ENCODE data around the gene LMTK3.

- TF ChIP-seq, protein P1, sequence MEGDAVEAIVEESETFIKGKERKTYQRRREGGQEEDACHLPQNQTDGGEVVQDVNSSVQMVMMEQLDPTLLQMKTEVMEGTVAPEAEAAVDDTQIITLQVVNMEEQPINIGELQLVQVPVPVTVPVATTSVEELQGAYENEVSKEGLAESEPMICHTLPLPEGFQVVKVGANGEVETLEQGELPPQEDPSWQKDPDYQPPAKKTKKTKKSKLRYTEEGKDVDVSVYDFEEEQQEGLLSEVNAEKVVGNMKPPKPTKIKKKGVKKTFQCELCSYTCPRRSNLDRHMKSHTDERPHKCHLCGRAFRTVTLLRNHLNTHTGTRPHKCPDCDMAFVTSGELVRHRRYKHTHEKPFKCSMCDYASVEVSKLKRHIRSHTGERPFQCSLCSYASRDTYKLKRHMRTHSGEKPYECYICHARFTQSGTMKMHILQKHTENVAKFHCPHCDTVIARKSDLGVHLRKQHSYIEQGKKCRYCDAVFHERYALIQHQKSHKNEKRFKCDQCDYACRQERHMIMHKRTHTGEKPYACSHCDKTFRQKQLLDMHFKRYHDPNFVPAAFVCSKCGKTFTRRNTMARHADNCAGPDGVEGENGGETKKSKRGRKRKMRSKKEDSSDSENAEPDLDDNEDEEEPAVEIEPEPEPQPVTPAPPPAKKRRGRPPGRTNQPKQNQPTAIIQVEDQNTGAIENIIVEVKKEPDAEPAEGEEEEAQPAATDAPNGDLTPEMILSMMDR (IDR thresholded peaks at IDR 0.05), result no peak
- TF ChIP-seq POLR2A (IDR thresholded peaks at IDR 0.05), result no peak
Observed at GRCh38 chr19:48444129-48444935, 67.3 kb downstream of the LMTK3 start.
